GM12874 (cell line): ENCODE results near the gene FKRP.

Experiments
- CTCF ChIP-seq: IDR thresholded peaks from 2 replicates; pipeline ENCODE4 v1.5.1; 2011; ENCODE audit warnings: low read depth, mild to moderate bottlenecking, control low read depth, low read length, moderate library complexity; ENCODE audit not compliant: insufficient read depth

FKRP gene

DNA sequence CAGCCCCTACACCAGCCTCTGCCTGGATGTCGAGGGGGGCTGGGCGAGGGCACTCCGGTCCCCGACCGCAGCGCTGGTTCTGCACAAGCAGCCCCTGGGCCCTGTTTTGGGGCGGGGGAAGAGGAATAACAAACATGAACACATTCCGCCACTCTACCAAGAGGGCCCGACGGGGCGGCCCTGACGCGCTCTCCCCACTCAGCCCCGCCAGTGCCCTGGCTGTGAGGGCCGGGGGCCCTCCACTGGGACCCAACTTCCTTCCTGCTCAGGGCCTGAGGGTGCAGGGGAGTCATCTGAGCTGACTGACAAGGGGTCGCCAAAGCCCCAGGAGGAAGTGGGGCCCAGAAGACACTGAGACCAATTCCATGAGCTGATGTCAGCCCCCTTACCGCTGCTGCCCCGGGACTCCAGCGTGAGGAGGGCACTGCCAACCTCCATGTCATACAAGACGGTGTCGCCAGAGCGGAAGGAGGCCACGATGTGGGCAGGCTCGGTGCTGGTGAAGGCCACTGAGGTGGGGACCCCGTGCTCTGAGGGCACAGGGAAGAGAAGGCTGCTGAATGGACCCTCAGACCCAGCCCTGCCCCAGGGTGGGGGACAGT is 23.3 kb upstream of the FKRP start:
- no peak for TF ChIP-seq CTCF

GRCh38 chr19:46723023-46723461 is 22.8 kb upstream of the FKRP start:
- TF ChIP-seq CTCF, result no peak

DNA sequence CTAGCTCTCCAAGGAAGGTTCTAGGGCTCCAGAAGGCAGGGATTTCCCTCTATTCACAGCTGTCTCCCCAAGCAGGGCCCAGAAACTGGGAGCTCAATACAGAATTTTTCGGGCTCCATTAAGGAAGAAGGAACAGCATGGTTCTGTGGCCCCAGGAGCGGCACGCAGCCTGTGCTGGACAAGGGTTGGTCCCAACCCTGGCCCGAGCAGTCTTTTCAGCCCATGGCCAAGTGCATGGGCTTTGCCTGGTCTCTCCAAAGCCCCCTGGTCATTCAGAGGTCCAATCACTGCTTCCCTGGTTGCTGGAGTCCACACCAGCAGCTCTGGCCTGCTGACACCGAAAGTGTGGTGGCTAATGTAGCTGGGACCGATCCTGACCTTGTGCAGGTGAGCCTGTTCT is 22.4 kb upstream of the FKRP start:
- no peak for TF ChIP-seq CTCF

- TF ChIP-seq CTCF, result no peak
Measured at GRCh38 chr19:46724468-46724867, 21.4 kb upstream of the FKRP start.

GRCh38 chr19:46725036-46725820 is 20.6 kb upstream of the FKRP start:
- no peak for TF ChIP-seq CTCF

GRCh38 chr19:46725859-46726393 is 19.9 kb upstream of the FKRP start:
- no peak for TF ChIP-seq CTCF

DNA sequence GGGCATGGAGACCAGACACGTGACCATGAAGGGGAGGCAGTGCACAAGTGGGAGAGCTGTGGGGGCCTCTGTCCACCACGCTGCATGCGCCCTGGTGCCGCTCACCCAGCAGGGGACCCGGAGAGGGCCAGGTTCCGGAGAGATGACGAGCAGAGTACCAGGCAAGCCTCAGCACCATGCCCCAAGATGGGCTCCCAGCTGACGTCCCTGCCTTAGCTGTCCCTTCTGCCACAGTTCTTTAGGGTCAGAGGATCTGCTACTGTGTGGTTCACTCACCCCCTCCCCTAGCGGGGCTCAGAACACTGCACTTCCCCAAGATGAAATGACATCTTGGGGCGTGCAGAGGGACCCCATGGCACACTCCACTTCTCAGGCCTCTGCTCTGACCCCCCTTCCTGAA is 19.3 kb upstream of the FKRP start:
- TF ChIP-seq CTCF, result no peak
